Upper lobe of right lung (tissue), 1 donor: ENCODE data around the gene SUN2. TPM values are rescaled to one million over a fixed set of nuclear protein-coding genes. Genes with fewer than 3 reads are reported as not detected.
"Not testable (repeated sequence)": the region's sequence is repeated elsewhere in the genome, so short reads cannot be mapped to it uniquely, and the experiment has no call there.

Experiments used
- ATAC-seq: fragments of 200-7000 bp; cut with Tn5 transposase; one replicate; pipeline ENCODE4 v1.9.1; 2020; ENCODE audit warnings: mild to moderate bottlenecking, moderate library complexity
- DNase-seq: peaks from one replicate; pipeline ENCODE4 v3.0.0-alpha.2; 2020
- H3K27ac ChIP-seq: fragments of 200-600 bp; one replicate; pipeline ENCODE4 v1.8.0; 2022
- H3K27me3 ChIP-seq: fragments of 200-600 bp; one replicate; pipeline ENCODE4 v1.8.0; 2022; ENCODE audit warnings: mild to moderate bottlenecking
- H3K36me3 ChIP-seq: fragments of 200-600 bp; one replicate; pipeline ENCODE4 v1.8.0; 2022
- H3K4me1 ChIP-seq: fragments of 200-600 bp; one replicate; pipeline ENCODE4 v1.8.0; 2022
- H3K4me3 ChIP-seq: fragments of 200-600 bp; one replicate; pipeline ENCODE4 v1.8.0; 2022; ENCODE audit warnings: mild to moderate bottlenecking
- H3K9me3 ChIP-seq: fragments of 200-600 bp; one replicate; pipeline ENCODE4 v1.8.0; 2022
- CTCF ChIP-seq: fragments of 200-600 bp; IDR thresholded peaks from one replicate; pipeline ENCODE4 v1.8.0; 2022; ENCODE audit warnings: antibody characterized with exemption
- intact Hi-C: fragments of 100-400 bp; cut with DNase I; formaldehyde crosslinking; loops from one replicate; pipeline ENCODE4 v1.11.0; 2022
- long read RNA-seq: library from polyadenylated mRNA; unstranded; transcript quantifications from one replicate; pipeline ENCODE4 v2.0.0, GENCODE V29; 2021
- total RNA-seq: library from RNA; stranded (reverse); fragmentation: NEBNext Ultra II Directional; extraction: Animal tissue kit (Norgen Biotek cat#: 25700); gene quantifications from one replicate; pipeline ENCODE4 v1.2.1, GENCODE V29; 2021
- donor health status: DM: no; HTN: yes; CAD: no; lungs with severe emphysema.

The SUN2 gene
- total RNA-seq, result 242 TPM
- long read RNA-seq, full-length matches to known transcripts, result 5 of 841 reads
- long read RNA-seq, partial matches to known transcripts, result 161 of 841 reads
- long read RNA-seq, other reads (novel, unspliced or antisense), result 675 of 841 reads

- intact Hi-C loops, result no loop called here
- Histone ChIP-seq H3K36me3 (peaks cover 24% of the 10 kb centered on the region), H3K4me3 (peak within 1 kb of the TSS; percentile 68), H3K9me3 (no peaks in the 10 kb centered on the region), H3K27ac (peak within 1 kb of the TSS; percentile 97), H3K4me1 (peaks cover 29% of the 10 kb centered on the region), H3K27me3 (no peaks in the 10 kb centered on the region)
- DNase-seq (peak; percentile 98), ATAC-seq (peak; percentile 87)
- TF ChIP-seq CTCF, result no peak
Observed at GRCh38 chr22:38755911-38756532, at the start of gene SUN2. Gene SUN2, minus strand, starts transcription at chr22:38755998. Its CDS starts 3,370 bp downstream, at chr22:38752628.

GRCh38 chr22:38805041-38805593 is 49.3 kb upstream of the SUN2 start:
- H3K4me3 ChIP-seq, DNase-seq, H3K27ac ChIP-seq, H3K36me3 ChIP-seq, H3K9me3 ChIP-seq, ATAC-seq, H3K27me3 ChIP-seq, H3K4me1 ChIP-seq, intact Hi-C loops: not testable (repeated sequence)

GRCh38 chr22:38802671-38803121 is 46.9 kb upstream of the SUN2 start:
- Histone ChIP-seq H3K27ac (no peak overlapping the region), H3K9me3 (no peaks in the 10 kb centered on the region), H3K36me3 (no peaks in the 10 kb centered on the region), H3K4me3 (no peak overlapping the region), H3K4me1 (no peaks in the 10 kb centered on the region), H3K27me3 (peaks cover 16% of the 10 kb centered on the region)
- DNase-seq, result no peak
- intact Hi-C loops, result no loop called here
- ATAC-seq, result peak; percentile 85
- TF ChIP-seq CTCF, result no peak

GRCh38 chr22:38799265-38800002 is 43.6 kb upstream of the SUN2 start:
- H3K4me1 ChIP-seq, result peaks cover 1% of the 10 kb centered on the region
- ATAC-seq (no peak), DNase-seq (no peak)
- H3K9me3 ChIP-seq, result no peaks in the 10 kb centered on the region
- intact Hi-C loops, result no loop called here
- no peak overlapping the region for H3K27ac ChIP-seq
- H3K4me3 ChIP-seq, result no peak overlapping the region
- no peak for TF ChIP-seq CTCF
- H3K36me3 ChIP-seq, result no peaks in the 10 kb centered on the region
- peaks cover 18% of the 10 kb centered on the region for H3K27me3 ChIP-seq

GRCh38 chr22:38798496-38798895 is 42.7 kb upstream of the SUN2 start:
- no peak for ATAC-seq
- Histone ChIP-seq H3K27me3 (peaks cover 18% of the 10 kb centered on the region), H3K36me3 (no peaks in the 10 kb centered on the region), H3K4me3 (no peak overlapping the region), H3K27ac (no peak overlapping the region), H3K9me3 (no peaks in the 10 kb centered on the region), H3K4me1 (peaks cover 4% of the 10 kb centered on the region)
- DNase-seq, result no peak
- no peak for TF ChIP-seq CTCF
- intact Hi-C loops, result no loop called here
